ENCODE results near the gene MAP7.

MAP7 gene

GRCh38 chr6:136567688-136568087 lies 17.5 kb upstream of the MAP7 start:
- no peak for DNase-seq (ENCODE audit: low read depth, low spot score)
- H3K4me3 ChIP-seq (ENCODE audit: low read depth, low read length) = no peak overlapping the region
- ChIA-PET CTCF (no interaction called here), POLR2A (no interaction called here)
- TF ChIP-seq CTCF (IDR thresholded peaks at IDR 0.05; ENCODE audit: insufficient read depth, low read length, missing control alignments) = no peak

GRCh38 chr6:136566851-136567250 lies 16.6 kb upstream of the MAP7 start:
- DNase-seq (ENCODE audit: low read depth, low spot score) = no peak
- ChIA-PET POLR2A (no interaction called here), CTCF (interaction anchor here (1.4 kb wide), 1 partner anchor 11 kb away, joined by 4 read pairs; no protein-coding TSS in a partner anchor)
- TF ChIP-seq CTCF (IDR thresholded peaks at IDR 0.05; ENCODE audit: insufficient read depth, low read length, missing control alignments) = no peak
- H3K4me3 ChIP-seq (ENCODE audit: low read depth, low read length) = no peak overlapping the region

- ChIA-PET POLR2A (no interaction called here), CTCF (interaction anchor here (1.4 kb wide), 1 partner anchor 10 kb away, joined by 4 read pairs; no protein-coding TSS in a partner anchor)
- DNase-seq (ENCODE audit: low read depth, low spot score) = no peak
- no peak overlapping the region for H3K4me3 ChIP-seq (ENCODE audit: low read depth, low read length)
- no peak for TF ChIP-seq CTCF (IDR thresholded peaks at IDR 0.05; ENCODE audit: insufficient read depth, low read length, missing control alignments)
These were observed 15.8 kb upstream of the MAP7 start for GRCh38 chr6:136566007-136566487.

- no peak for TF ChIP-seq CTCF (IDR thresholded peaks at IDR 0.05; ENCODE audit: insufficient read depth, low read length, missing control alignments)
- H3K4me3 ChIP-seq (ENCODE audit: low read depth, low read length) = no peak overlapping the region
- POLR2A ChIA-PET = no interaction called here
- CTCF ChIA-PET = interaction anchor here (1.1 to 3.3 kb wide), 6 partner anchors 8 to 338 kb away, joined by 3 to 12 read pairs (median 6); partner anchors contain the start of genes MAP3K5 and MAP7
- no peak for DNase-seq (ENCODE audit: low read depth, low spot score)
These were observed 14.0 kb upstream of the MAP7 start for GRCh38 chr6:136564180-136564579.

- H3K4me3 ChIP-seq (ENCODE audit: low read depth, low read length) = no peak overlapping the region
- POLR2A ChIA-PET = no interaction called here
- no peak for DNase-seq (ENCODE audit: low read depth, low spot score)
- no peak for TF ChIP-seq CTCF (IDR thresholded peaks at IDR 0.05; ENCODE audit: insufficient read depth, low read length, missing control alignments)
- CTCF ChIA-PET = interaction anchor here (1.2 to 3.3 kb wide), 4 partner anchors 13 to 338 kb away, joined by 3 to 12 read pairs (median 8); partner anchors contain the start of gene MAP7
These were observed 13.3 kb upstream of the MAP7 start for GRCh38 chr6:136563386-136564152.

GRCh38 chr6:136562211-136562610 lies 12.0 kb upstream of the MAP7 start:
- no peak overlapping the region for H3K4me3 ChIP-seq (ENCODE audit: low read depth, low read length)
- no peak for DNase-seq (ENCODE audit: low read depth, low spot score)
- no peak for TF ChIP-seq CTCF (IDR thresholded peaks at IDR 0.05; ENCODE audit: insufficient read depth, low read length, missing control alignments)
- CTCF ChIA-PET = interaction anchor here (0.9 to 3.3 kb wide), 4 partner anchors 10 to 19 kb away, joined by 3 to 12 read pairs (median 8); partner anchors contain the start of gene MAP7
- POLR2A ChIA-PET = no interaction called here
